Activated CD4-positive, alpha-beta T cell treated with anti-CD3 and anti-CD28 coated beads, Interleukin-2, Interleukin-6, amounts not matched to agents 100 ng/mL and 50 ng/mL, durations not matched to agents 16 hours and 8 hours (primary cell): ENCODE data around the gene DDAH1.

Source experiments
- DNase-seq: peaks from one replicate; pipeline ENCODE4 v3.0.0-alpha.2; 2020

Gene DDAH1

DNA sequence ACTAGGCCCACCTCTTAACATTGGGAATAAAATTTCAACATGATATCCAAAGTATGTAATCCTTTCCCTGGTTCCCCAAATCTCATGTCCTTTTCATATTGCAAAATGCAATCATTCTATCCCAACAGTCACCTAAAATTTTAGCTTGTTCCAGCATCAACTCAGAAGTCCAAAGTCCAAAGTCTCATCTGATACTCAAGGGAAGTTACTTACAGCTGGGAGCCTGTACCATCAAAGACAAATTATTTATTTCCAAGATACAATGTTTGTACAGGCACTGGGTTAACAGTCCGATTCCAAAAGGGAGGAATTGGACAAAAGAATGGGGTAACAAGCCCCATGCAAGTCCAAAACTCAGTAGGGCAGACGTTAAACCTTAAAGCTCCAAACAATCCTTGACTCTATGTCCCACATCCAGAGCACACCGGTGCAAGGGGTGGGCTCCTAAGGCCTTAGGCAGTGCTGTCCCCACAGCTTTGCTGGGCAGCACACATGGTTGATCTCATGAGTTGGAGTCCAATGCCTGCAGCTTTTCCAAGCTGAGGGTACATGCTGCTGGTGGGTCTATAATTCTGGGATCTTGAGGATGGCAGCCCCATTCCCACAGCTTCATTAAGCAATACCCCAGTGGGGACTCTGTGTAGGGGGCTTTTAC, 78.8 kb downstream of the DDAH1 start:
- no peak for DNase-seq

DNA sequence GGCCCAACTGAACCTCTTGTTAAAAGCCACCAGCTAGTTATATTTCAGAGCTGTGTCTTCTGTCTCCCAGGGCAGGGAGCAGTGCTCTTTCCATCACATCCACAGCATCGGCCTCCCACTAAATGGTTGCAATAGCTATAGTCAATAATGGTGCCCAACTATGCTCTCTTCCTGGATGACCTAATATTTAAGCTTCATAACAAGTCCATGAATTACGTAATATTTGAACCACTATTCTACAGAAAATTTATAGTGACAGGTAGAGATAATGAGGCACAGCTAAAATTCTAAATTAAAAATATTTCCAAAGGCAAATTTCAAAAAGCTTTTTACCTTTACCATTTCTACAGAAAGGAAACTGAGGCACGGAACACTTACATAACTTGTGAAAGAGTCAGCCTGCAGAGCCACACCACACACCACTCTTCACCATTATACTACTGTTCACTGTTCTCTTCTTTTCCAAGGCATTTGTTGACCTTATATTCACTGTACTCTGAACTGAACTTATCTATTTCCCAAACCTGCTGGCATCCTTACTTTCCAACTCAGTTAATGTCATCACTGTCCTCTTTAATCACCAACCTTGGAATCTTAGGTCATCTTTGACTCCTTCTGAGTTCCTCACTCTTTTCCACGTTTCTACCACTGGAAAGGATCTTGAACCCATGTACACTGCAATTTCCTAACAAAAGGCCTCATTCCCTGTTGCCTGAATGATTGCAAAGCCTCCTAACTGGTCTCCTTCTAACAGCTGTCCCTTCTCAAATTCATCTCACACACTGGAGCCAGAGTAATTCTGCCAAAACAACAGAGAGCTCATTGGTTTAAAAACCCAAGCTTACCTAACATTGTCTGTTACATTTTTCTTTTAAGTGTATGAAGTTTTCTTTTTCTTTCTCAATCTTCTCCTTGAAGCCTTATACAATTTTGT, 85.5 kb downstream of the DDAH1 start:
- DNase-seq, result no peak

DNA sequence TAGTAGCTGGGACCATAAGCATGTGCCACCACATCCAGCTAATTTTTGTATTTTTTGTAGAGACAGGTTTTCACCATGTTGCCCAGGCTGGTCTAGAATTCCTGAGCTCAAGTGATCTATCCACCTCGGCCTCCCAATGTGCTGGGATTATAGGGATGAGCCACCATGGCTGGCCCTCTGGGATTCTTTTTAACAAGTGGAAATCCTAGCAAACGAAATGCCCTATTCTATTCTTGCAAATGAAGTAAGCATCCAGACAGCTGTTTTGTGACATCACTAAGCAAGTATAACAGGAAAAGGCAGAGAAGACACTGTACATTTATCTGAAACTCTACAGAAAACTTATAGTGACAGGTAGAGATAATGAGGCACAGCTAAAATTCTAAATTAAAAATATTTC, 86.4 kb downstream of the DDAH1 start:
- no peak for DNase-seq

DNA sequence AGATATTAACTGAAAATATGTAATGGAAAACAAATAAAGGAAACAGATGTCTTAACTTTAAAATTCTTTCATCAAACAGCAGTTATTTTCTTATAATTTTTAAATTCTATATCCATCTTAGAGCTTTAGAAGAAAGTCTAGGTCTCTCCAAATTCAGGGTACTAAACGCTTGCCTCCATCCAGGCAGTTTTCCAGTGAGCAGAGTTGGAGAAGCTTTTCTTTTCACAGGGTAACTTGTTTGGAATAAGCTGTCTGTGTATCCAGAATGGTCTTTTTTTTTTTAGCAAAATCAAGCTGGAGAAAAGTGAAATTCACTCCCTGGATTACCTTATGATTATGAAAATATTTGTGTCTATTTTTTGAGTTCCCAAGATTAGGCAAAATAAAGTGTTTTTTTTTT, 88.6 kb downstream of the DDAH1 start:
- no peak for DNase-seq

DNA sequence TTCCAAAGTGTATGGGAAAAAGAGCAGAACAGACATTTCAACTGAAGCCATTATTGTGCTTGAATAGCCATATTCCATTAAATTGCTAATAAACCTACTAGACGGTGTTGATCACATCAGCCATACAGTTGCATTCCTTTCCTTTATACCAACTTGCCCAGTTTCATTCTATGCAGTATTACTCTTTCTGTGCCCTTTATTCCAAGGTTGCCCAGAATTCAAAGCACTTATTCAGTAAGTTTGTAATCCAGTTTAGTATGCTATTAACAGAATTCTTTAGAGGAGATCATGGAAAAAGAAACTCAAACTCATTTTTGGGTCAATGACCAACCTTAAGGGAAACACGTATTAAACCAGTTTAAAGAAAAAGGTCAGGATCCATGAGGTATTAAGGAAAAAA, 89.5 kb downstream of the DDAH1 start:
- DNase-seq, result no peak

DNA sequence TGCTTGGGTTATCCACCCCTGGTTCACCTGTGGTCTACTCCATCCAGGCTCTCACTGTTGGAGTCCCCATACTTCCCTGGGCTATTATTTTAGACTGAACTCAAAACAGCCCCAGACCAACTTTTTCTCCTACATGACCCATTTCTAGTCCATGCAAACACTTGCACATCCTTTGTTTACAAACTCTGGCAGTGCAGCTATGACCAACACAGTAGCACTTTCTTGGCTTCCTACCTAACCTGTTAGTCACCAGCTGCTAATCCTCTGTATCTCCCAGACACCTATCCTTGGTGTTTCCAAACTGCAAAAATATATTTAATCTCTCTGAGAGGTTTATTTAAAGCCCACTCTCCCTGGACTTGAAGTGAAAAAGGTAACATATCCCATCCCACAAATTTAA, 90.8 kb downstream of the DDAH1 start:
- no peak for DNase-seq

DNA sequence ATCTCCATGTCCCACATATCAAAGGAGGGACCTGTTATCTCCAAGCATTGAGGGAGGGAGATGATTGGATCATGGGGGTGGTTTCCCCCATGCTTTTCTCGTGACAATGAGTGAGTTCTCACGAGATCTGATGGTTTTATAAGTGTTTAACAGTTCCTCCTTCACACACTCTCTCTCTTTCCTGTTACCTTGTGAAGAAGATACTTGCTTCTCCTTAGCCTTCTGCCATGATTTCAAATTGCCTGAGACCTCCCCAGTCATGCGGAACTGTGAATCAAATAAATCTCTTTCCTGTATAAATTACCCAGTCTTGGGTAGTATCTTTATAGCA, 91.6 kb downstream of the DDAH1 start:
- DNase-seq, result no peak

DNA sequence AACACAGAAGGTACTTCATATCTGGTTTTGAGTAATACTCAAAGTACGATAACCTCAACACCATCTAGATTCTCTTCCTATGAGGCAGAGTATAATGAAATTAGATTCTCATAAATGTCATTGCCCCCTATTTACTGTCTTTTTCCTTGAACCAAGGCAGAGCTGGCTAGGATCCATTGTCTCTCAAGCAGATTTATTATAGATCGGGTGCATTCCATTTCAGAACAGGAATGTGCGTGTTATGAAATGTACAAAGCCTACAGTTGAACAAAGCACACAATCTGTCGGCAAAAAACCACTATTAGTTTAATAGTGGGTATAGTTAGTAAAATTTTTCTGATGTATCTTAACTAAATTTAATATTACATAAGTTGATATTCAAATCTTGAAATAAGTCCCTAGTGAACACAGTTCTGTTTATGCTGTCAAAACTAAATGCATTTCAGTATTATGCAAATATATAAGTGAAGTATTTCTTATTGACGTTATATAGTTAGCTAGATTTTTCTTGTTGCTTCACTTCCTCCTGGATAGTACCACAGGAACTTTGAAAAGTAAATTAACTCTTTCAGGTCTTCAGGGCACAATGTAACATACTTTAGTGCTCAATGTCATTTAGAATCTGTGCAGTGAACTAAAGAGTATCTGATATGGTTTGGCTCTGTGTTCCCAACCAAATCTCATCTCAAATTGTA, 92.1 kb downstream of the DDAH1 start:
- DNase-seq, result no peak

DNA sequence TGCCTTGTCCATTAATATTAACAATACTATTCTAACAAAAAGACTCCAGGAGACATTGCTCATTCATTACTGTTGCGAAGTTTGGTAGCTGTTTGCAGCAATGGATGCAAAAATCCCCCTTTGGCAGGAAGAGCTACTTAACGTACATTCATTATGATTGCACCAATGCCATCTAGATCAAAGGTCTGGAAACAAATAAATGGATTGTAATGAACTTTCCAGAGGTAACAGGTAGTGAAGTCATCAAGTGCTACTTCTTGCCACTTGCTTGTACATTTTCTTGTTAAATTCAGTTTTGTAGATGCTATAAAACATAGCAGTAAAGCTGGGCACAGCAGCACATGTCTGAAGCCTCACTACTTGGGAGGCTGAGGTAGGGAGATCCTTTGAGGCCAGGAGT, 93.9 kb downstream of the DDAH1 start:
- no peak for DNase-seq

DNA sequence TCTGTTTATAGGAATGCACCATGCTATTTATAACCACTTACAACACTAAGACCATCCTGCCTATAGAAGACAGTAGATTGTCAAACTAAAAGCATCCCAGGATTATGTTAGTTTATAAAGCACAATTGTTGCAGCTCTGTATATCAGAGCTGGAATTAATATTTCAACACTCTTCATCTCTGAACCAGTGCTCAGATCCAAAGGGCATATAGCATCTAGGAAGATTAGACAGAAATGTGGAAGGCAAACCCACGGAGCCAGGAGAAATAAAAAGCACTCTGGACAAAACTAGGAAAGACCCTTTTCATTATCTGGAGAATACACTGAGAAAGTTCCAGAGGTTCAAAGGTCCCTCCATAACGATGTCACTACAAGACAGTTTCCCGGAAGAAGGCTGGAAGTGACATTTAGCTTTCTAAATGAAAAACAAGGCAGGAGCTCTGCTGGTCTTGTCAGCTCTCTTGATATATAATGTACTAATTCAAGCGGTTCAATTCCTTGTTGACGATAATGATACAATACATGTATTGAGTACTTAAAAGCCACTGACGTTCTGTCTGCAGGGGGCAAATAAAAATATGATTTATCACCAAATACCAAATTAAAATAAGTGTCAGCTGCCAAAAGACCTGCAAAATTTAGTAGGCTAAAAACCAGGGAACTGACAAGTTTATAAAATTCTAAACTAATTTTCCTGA, 96.7 kb downstream of the DDAH1 start:
- no peak for DNase-seq

DNA sequence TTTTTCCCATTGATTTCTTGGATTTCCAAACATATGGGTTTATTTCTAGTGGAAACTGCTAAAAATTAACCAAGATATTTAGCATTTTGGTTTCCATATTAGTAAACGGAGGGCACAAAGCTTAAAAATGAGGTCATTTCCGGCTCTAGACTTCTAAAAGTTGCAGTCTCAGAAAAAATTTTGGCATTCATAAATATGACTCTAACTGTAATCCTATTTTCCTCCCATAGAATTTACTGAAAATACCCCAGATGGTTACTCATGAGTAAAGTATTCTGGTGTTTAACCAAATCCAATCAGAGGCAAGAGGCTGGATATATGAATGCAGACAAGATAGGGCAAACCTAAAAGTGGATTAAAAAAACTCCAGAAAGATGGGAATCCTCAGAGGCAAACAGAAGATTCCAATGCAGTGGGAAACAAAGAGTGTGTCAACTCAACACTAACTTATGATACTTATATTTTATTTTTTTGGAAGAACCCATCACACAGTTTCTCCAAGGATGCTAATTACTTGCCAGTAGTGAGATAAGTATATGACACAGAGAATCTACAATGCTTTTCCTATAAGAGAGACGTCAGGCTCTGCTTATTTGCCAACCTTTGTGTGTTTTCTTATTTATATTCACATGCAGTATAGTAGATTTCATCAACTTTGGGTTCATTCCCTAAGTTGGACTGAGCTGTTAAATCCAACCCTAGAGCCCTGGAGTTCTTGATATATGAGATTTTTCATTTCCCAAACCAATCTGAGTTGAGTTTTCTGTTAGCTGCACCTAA, 98.4 kb downstream of the DDAH1 start:
- DNase-seq, result no peak

DNA sequence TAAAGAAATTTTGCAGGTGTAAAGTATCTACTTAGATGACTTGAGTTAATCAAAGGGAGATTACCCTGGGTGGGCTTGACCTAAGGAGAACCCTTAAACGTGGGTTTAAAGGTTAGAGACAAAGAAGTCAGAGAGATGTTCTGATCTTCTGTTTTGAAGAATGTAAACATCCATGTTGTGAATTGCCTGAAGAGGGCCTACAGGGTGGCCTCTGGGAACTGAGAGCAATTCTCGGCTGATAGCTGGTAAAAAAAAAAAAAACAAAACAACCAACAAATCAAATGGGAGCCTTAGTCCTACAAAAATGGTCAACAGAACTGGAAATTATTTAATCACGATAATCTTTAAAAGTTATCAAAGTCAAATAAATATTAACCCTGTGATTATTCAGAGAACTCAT, 99.1 kb downstream of the DDAH1 start:
- no peak for DNase-seq

DNA sequence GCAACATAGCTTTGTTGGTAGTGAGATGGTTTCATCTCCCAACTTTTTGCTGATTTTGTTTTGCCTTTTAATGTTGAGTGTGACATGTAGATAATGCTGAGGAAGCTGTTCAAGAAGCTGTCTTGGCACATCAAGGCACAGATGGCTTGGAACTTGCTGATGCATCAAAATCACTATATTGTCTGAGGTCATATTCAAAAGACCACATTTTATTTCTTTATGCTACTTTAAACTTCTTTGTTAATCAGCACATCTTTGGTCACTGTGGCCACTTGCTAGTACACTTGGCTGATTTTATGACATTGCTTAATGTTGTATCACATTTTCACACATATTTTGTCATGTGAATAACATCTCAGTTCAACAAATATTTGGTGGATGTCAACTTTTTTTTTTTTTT, 101.4 kb downstream of the DDAH1 start:
- no peak for DNase-seq

DNA sequence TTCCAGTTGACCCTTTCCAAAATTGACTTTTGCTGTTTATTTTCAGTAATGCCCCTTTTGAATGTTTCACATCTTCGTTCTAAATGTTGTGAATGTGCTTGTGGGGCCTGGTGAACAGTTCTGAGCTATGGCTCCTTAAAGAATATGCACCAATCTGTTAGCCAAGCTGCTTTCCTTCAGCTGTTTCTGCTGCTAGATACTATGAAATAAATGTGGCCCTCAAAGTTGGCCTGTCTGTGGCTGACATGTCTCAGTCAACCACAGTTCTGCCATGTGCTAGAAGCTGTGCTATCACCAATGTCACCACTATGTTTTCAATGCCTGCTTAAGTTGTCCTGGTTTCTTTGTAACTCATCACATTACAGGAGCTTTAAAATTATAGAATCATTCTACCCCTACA, 101.9 kb downstream of the DDAH1 start:
- no peak for DNase-seq

DNA sequence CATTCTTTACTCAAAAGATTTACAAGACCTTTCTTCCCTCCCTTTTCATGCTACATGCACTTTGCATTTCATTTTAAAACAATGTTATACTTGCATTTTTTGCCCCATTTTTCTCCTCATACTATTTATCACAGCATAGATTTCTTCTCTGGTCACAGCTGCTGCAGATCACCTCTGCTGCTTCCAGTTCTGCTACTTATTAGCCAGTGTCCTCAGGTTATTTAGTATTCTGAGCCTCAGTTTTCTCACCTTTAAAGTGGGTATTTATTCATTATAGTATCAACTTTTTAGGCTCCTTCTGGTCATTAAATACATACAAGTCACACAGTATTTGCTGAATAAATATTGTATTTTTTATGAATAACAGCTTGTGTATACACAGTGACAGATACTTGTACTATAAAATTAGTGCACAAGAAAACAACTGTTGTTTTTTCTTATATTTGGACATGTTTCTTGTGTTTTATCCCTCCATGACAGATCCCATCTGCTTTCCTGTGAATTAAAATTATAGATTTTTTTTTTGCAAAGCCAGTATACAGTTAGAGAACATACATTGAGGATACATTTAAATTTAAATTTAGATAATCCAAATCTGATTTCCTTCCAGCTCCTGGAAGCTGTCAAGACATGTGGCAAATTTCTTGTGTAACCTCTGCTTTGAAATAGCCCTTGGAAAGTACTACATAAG, 103.2 kb downstream of the DDAH1 start:
- DNase-seq, result no peak

DNA sequence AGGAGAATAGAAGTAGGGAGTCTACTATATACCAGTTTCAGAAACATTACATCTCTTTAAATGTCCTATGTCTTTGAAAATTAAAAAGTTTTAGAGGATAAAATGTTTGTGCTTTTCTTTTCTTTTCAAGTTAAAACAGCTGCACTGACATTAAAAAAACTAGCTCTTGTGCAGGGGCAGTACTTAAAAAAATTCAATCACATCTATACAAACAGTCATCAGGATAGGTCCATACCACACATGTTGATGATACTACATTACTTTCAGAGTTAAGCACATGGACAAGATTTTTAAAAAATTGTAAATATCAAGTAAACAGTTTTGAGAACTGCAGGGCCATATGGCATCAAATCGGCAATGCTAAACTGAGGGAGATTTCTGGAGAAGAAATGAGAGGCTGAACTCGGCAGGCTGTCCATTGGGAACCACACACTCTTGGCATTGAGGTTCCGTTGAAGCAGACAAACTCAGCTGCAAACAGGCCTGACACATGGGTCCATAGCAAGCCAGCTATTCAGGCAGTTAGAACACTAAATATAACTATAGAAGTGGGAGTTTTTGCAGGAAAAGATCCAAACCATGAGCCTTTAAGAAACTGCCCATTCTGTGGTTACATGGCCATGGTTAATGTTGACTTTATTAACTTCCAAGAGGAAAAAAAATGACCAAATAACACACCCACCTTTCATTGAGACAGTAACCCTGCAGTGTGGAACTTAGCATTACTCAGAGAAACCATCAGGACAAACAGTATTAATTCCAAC, 104.0 kb downstream of the DDAH1 start:
- DNase-seq, result no peak

DNA sequence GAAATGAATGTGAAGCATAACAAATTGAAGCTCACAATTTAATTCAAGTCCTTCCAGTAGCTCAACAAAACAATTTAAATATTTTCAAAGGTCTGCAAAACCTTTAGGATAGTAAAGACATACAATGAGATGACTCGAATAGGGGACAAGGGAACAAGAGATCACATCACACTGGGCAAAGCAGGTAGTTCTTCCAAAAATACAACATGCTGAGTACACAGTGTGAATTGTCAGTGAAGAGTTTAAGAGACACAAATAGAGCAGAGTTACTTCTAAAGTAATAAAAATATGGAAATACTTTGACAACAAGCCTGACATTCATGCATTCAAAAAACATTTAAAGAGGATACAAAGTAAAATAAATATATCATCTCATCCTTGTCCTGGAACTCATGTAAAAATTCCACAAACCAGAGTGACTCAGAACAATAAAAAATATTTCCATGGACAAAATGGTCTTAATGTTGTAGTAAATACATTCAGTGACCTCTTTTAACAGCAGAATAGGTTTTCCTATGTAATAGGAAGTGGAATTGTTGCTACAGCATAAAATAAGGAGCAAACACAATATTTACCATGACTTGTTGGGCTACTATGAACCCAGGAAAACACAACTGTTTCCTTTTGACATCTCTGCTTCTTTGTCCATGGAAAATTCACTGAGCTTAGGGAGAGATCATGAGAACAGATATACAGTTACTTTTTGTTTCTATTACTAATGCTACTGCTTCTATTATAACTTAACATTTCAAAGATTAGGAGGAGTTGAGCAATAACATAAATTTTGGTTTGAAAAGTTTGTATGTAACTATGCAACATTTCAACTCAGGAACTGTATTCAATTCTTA, 104.9 kb downstream of the DDAH1 start:
- DNase-seq, result no peak

DNA sequence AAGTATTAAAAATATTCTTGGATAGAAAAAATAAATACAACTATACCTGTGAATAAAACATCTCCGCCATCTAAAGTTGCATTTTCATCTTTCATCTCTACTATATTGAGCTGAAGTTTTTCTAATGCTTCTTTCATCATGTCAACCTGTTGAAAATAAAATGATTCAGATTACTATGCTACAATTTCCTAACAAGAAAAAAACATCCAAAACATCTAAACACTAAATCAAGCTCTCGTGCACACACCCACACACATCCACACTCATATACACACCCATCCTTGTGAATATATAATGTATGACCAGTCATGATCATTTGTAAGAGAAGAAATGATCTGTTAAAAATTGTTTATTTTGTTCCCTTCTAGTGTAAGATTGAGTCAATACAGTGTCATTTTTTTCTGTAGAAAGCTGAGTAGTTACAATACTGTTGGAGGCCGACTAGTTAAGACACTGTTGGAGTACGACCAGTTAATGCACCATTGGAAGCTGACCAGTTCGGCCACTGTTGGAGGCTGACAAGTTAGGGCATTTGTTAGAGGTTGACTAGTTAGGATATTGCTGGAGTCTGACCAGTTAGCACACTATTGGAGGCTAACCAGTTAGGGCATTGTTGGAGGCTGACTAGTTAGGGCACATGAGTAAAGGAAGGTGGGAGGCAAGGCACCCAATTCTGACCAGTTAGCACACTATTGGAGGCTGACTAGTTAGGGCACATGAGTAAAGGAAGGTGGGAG, 106.1 kb downstream of the DDAH1 start:
- no peak for DNase-seq

DNA sequence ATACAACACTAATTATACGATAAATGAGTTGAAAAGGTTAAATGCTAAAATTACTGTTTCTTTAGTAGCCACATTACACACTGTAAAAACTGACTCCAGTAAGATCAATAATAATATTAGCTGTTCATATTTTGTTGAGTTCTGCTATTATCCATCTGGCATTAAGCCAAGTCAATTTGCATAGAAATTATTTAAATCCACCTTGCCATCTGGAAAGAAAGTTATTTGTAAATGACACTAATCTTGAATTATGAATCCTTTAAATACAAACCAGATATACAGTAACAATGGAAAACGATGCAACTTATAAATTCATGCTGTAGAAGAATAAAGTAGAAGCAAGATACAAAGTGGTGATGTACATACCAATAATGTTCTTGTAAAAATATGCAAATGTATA, 107.1 kb downstream of the DDAH1 start:
- no peak for DNase-seq
